Stimulated activated CD4-positive, alpha-beta T cell treated with anti-CD3 and anti-CD28 coated beads, Interleukin-4, amount 100 ng/mL, for 4 hours (primary cell): ENCODE results near the gene BLOC1S3.

Experiments
- DNase-seq, 2 experiments: peaks; one replicate each; pipeline ENCODE4 v3.0.0-alpha.2; 2020

The BLOC1S3 gene

GRCh38 chr19:45162608-45163143, 15.9 kb upstream of the BLOC1S3 start:
- no peak for DNase-seq

GRCh38 chr19:45163156-45163555, 15.4 kb upstream of the BLOC1S3 start:
- no peak for DNase-seq

DNA sequence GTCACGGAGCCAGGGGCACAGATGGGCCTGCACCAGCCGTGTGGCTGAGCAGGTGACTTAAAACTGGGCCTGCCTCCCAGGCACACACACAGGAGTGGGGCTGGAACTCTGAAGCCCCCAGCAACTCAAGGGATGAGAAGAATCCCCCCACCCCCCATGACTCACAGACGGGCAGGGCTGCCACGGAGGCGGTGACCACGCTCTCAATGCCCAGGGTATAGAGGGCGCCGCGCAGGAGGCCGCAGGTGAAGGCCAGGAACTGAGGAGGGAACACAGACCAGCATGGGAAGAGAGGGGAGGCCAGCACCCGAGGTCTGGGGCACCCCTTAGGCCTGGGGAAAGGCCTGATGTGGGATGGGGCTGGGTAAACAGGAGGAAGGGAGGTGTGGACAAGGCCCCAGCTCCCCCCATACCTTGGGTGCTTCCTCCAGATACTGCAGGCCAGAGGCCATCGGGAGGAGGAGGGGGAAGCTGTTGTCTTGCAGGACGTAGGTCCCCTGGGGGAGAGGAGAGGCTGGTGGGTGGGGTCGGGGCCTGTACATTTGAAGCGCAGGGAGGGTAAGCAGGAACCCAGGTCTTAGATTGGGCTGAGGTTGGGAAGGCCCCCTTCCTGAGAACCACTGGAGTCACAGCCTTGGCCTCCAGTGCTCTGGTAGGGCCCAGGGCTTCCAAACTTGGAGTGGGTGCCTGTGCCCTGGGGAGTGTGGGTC, 14.7 kb upstream of the BLOC1S3 start:
- no peak for DNase-seq

- DNase-seq, result peak; percentile 43 to 48
Observed at GRCh38 chr19:45164577-45165335, 13.8 kb upstream of the BLOC1S3 start.

DNA sequence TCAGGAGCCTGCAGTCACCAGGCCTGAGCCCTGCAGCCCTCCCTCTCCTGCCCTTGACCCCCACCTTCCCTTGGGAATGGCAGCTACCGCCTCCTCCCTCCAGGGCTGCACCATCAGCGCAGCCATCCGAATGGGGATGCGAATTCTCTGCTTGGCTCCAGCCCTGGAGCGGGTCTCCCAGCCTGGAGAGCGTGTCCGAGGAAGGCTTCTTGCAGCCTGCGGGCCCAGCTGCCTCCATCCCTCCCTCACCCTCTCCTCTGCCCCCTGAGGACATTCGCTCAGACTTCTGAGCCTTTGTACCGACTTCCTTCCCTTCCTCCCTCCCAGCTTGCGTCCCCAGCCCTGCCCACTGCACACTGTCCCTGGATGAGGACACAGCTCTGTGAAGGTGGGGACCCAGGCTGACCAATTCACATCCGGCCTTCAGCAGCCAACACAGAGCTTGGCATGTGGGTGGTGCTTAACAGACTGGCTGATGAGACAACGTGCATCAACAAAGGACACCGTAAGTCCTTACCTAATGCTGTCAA, 11.8 kb upstream of the BLOC1S3 start:
- no peak for DNase-seq

DNA sequence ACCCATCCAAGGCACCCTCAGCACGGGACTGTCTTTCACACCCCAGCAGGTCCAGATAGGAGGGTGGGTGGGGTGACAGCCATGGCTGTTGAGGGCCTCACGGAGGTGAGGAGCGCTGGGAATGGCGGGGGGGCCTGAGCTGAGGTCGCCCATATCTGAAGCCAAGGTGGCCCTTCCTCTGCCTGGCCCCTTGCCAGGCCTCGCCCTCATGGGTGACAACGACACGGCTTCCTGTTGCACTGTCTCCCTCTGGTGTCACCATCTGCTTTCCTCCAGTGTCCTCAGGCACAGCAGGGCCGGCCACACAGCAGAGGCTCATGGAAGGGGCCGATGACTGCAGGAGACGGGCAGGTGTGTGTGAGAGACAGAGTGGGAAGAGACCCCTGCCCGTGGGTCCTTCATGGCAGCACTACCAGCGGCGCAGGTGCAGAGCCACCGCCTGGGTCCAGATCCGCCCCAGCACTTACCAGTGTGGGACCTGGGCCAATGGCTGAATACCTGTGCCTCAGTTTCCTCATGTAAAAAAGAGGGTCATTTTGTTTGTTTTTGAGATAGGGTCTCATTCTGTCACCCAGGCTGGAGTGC, 9.7 kb upstream of the BLOC1S3 start:
- no peak for DNase-seq

- DNase-seq, result no peak
Observed at GRCh38 chr19:45169602-45170001, 9.0 kb upstream of the BLOC1S3 start.

- DNase-seq, result no peak
Observed at GRCh38 chr19:45170146-45171106, 8.2 kb upstream of the BLOC1S3 start.

GRCh38 chr19:45171211-45171623, 7.4 kb upstream of the BLOC1S3 start:
- DNase-seq, result peak in 1 of 2 experiments; percentile 24

- peak in 1 of 2 experiments; percentile 23 for DNase-seq
Observed at GRCh38 chr19:45172173-45172572, 6.4 kb upstream of the BLOC1S3 start.

GRCh38 chr19:45172611-45173208, 5.9 kb upstream of the BLOC1S3 start:
- no peak for DNase-seq

DNA sequence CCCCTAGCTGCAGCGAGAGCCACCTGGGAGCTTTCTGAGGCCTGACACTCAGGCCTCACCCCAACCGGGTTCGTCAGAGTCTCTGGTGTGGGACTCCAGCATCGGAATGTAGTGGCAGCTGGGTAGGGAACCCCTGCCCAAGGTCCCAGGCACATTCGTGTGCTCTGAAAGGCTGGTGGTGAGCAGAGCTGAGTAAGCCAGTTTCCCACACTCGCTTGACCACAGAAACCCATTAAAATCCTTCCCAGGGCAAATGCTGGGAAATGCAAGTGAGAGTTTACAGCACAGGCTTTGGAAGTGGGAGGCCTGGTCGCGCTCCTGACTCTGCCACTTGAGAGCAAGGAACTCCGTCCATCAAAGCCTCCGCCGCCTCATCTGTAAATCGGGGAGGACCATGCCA, 4.8 kb upstream of the BLOC1S3 start:
- no peak for DNase-seq

- DNase-seq, result no peak
Observed at GRCh38 chr19:45175515-45176345, 2.9 kb upstream of the BLOC1S3 start.

DNA sequence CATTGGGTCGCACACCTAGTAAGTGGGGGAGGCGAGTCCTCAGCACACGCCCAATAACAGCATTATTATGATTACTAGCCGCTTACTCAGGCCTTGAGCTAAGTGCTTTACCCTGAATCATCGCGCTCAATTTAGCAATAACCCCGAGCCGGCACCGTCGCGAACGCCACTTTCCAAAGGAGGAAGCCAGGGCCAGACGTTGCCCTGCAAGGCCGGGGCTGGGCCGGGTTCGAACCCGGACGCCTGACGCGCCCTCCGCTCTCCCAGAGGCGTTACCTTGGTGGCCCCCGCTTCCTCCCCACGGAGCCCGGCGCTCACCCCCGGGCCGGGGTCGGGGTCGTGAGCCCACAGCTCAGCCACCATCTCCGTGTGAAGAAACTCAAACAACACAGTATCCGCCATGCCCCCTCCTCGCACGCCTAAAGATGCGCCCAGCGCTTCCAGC, 745 bp upstream of the BLOC1S3 start, which contains the start of gene TRAPPC6A:
Gene TRAPPC6A (minus strand): TSS at position 421 of the 445 bp plus-strand sequence. CDS start 19 bp downstream, at position 402.
- no peak for DNase-seq

- peak; percentile 37 to 44 for DNase-seq
Observed at GRCh38 chr19:45179072-45179891, 698 bp downstream of the BLOC1S3 start.

- no peak for DNase-seq
Observed at GRCh38 chr19:45179892-45180370, 1.3 kb downstream of the BLOC1S3 start.

DNA sequence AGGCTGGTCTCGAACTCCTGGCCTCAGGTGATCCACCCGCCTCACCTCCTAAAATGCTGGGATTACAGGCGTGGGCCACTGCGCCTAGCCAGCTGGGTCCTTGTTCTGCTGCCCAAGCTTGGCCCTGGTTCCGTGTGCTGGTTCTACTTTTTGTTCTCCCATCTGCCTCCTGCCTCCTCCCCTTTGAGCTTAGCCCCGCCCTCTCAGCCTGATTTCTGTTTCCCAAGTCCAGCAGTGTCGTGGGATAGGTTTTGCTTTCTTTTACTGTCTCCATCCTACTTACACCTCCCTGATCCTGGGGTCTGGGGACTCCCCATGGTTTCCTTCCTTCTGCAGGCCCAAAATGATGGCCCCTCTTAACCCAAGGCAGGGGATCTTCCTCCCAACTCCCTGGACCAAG, 2.4 kb downstream of the BLOC1S3 start:
- no peak for DNase-seq

GRCh38 chr19:45182758-45183157, 4.2 kb downstream of the BLOC1S3 start:
- no peak for DNase-seq

GRCh38 chr19:45184115-45184514, 5.5 kb downstream of the BLOC1S3 start:
- no peak for DNase-seq
